Suprapubic skin (tissue), 4 donors: Measurements from ENCODE around the gene TIMM23.

Source experiments
- CTCF ChIP-seq, 2 donors: fragments of 200-600 bp in 1 of 2; fragments of 450-650 bp in 1 of 2; sonication (generic) in 1 of 2; IDR thresholded peaks; one replicate each; pipeline ENCODE4 v1.5.1; 2016 to 2019; ENCODE audit warnings: antibody characterized with exemption in 2 of 2, mild to moderate bottlenecking in 1 of 2, moderate library complexity in 1 of 2
- EP300 ChIP-seq: sonication (generic); formaldehyde crosslinking; IDR thresholded peaks from one replicate; pipeline ENCODE4 v1.6.1; 2017; ENCODE audit warnings: antibody characterized with exemption
- POLR2A ChIP-seq, 2 donors: fragments of 450-650 bp; IDR thresholded peaks; one replicate each; pipeline ENCODE4 v1.6.1; 2017; ENCODE audit warnings: antibody characterized with exemption in 2 of 2, mild to moderate bottlenecking in 2 of 2, moderate library complexity in 2 of 2
- POLR2AphosphoS5 ChIP-seq, 3 donors: sonication (generic); formaldehyde crosslinking; IDR thresholded peaks; one replicate each; pipeline ENCODE4 v1.6.1; 2017; ENCODE audit warnings: antibody characterized with exemption in 3 of 3

DNA sequence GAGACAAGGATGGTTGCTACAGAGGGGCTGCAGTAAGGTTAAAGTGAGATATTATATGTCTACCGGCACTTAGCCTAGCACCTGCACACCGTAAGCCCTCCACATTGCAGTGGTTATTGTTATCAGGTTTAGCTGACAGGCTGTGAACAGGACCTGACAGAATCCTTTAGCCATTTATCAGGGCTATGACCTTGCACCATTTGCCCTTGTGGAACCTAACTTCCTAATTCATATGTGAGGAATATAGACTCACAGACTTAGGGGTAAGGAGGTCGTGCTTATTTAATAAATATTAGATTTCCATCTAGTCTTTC, 48.0 kb downstream of the TIMM23 start:
- no peak for TF ChIP-seq CTCF (IDR thresholded peaks at IDR 0.05)
- TF ChIP-seq POLR2A (IDR thresholded peaks at IDR 0.05): no peak
- TF ChIP-seq POLR2AphosphoS5 (IDR thresholded peaks at IDR 0.05): no peak
- no peak for TF ChIP-seq EP300
